Keratinocyte (primary cell): ENCODE results near the gene TRIM54.

Experiments
- CTCF ChIP-seq, 3 experiments: IDR thresholded peaks in 1 of 3; conservative IDR thresholded peaks in 1 of 3; optimal IDR thresholded peaks in 1 of 3; 2 replicates in 2 of 3; 3 replicates in 1 of 3; pipeline versions ENCODE3 to v1.5.1; 2011; ENCODE audit warnings: low read length in 3 of 3, mild to moderate bottlenecking in 3 of 3, moderate library complexity in 2 of 3, control low read depth in 1 of 3, inconsistent platforms in 1 of 3; ENCODE audit not compliant: insufficient read depth in 2 of 3; ENCODE audit errors: extremely low read depth in 1 of 3
- EZH2 ChIP-seq: IDR thresholded peaks from one replicate; pipeline ENCODE4 v1.6.1; 2012; ENCODE audit warnings: inconsistent platforms, mild to moderate bottlenecking, low read length, moderate library complexity

- TF ChIP-seq CTCF (optimal IDR thresholded peaks at IDR 0.05 in 1 of 3, IDR thresholded peaks at IDR 0.05 in 1 of 3, conservative IDR thresholded peaks at IDR 0.05 in 1 of 3; ENCODE audit: extremely low read depth in 1 of 3, insufficient read depth in 2 of 3, low read length in 3 of 3) (no peak), EZH2 (no peak)
These were observed 71.8 kb downstream of the TRIM54 start for GRCh38 chr2:27353762-27354596.
